GM19238 (cell line): ENCODE data around the gene KCTD6.
A peak's percentile ranks its signal among the peaks of the same experiment; 100 is the strongest.
"Not testable (repeated sequence)": the region's sequence is repeated elsewhere in the genome, so short reads cannot be mapped to it uniquely, and the experiment has no call there.

Experiments
- DNase-seq: peaks from one replicate; pipeline ENCODE4 v3.0.0; 2011; ENCODE audit warnings: low spot score; ENCODE audit not compliant: insufficient read length

The KCTD6 gene

GRCh38 chr3:58524326-58524888 lies 32.5 kb downstream of the KCTD6 start:
- DNase-seq = no peak

- DNase-seq = no peak
These were observed 34.6 kb downstream of the KCTD6 start for GRCh38 chr3:58526515-58526957.

- DNase-seq = not testable (repeated sequence)
These were observed 35.5 kb downstream of the KCTD6 start for GRCh38 chr3:58527440-58527839.

- no peak for DNase-seq
These were observed 36.7 kb downstream of the KCTD6 start for GRCh38 chr3:58528629-58529028.

GRCh38 chr3:58529516-58530353 lies 37.8 kb downstream of the KCTD6 start:
- DNase-seq = no peak

GRCh38 chr3:58530354-58530865 lies 38.5 kb downstream of the KCTD6 start:
- no peak for DNase-seq

GRCh38 chr3:58531555-58531954 lies 39.7 kb downstream of the KCTD6 start:
- DNase-seq = no peak

- no peak for DNase-seq
These were observed 40.1 kb downstream of the KCTD6 start for GRCh38 chr3:58531956-58532355.

GRCh38 chr3:58532794-58533220 lies 40.9 kb downstream of the KCTD6 start:
- DNase-seq = peak; percentile 79

- no peak for DNase-seq
These were observed 42.9 kb downstream of the KCTD6 start for GRCh38 chr3:58534592-58535494.

- no peak for DNase-seq
These were observed 43.9 kb downstream of the KCTD6 start for GRCh38 chr3:58535531-58536500.

GRCh38 chr3:58536501-58537411 lies 44.9 kb downstream of the KCTD6 start, which contains the start of gene ACOX2:
Gene ACOX2 (minus strand): TSS chr3:58537190. CDS start chr3:58535106, 2,084 bp downstream.
- no peak for DNase-seq

GRCh38 chr3:58537412-58538301 lies 45.8 kb downstream of the KCTD6 start:
- no peak for DNase-seq

GRCh38 chr3:58539626-58540025 lies 47.7 kb downstream of the KCTD6 start:
- no peak for DNase-seq

GRCh38 chr3:58540176-58540858 lies 48.4 kb downstream of the KCTD6 start:
- DNase-seq = no peak

- no peak for DNase-seq
These were observed 52.6 kb downstream of the KCTD6 start for GRCh38 chr3:58544541-58544940.

- DNase-seq = no peak
These were observed 59.8 kb downstream of the KCTD6 start for GRCh38 chr3:58551636-58552180.
